ENCODE results near the gene CSTPP1.
A peak's percentile ranks its signal among the peaks of the same experiment; 100 is the strongest.

CSTPP1 gene

DNA sequence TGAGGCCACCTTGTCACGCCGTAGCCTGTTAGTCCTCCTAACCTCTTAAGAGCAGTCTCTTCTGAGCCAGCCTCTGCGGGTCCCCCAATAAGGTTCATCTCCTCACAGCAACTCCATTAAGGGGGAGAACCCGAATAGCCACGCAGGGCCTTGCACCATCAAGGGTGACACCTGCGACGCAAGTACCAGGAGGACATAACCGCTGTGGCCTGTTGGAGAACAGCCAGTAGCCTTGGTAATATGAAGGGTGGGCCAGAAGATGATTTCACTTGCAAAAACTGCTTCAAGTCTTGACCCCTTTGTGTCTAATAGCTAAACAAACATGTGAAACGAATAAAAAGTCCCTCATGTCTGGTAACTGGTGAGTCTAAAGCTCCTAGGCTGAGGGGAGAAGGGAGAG, 225.3 kb downstream of the CSTPP1 start:
- no peak for DNase-seq (ENCODE audit: low read depth)

DNA sequence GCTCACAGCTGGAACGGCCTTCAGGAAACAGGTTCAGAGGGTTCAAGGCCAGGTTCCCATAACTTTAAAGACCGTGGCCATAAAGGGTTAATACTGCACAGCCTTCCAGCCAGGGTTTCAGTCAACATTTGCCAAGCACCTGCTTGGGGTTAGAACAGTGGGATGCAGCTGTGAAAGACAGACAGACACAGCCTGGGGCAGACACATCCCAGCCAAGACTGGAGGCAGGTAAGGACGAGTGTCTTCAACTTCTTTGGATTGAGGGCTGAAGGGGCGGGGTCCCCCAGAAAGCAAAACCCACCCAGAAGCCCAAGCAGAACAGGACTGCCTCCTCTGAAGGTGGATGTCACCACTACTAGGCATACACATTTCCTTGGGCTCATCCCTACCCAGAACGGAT, 225.9 kb downstream of the CSTPP1 start:
- no peak for DNase-seq (ENCODE audit: low read depth)

DNA sequence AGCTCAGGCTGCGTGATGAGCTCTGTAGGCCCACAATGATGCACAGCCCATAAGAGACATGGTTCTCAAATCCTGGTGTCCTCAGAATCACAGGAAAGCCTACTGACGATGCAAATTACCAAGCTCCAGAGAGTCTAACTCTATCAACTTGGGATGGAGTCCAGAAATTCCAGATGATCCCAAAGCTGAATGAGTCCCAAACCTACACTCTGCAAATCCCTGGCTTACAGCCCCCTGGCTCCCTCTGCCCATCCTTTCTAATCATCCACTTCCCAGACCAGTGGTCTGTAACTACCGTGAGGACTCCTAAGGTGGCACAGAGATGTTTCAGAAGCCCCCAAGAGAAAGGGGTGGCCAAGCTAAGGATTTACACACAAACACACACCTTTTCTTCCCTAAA, 226.6 kb downstream of the CSTPP1 start:
- DNase-seq (ENCODE audit: low read depth) = no peak

DNA sequence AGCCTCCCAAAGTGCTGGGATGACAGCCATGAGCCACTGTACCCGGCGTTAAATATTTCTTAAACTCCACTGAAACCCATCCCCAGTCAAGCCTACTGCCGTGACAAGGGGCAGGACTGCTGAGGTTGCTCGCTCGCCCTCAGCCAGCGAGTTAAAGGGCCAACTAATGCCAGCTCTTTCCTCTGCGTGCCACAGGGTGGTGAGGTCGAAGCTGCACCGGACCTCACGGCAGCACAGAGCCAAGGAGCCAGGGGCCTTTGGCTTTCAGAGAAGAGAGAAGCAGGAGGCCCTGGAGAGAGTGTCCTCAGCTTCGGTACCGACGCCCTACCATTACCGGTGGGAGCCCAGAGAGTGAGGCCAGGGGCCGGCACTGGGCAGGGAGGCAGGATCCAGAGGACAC, 227.3 kb downstream of the CSTPP1 start:
- DNase-seq (ENCODE audit: low read depth) = no peak

DNA sequence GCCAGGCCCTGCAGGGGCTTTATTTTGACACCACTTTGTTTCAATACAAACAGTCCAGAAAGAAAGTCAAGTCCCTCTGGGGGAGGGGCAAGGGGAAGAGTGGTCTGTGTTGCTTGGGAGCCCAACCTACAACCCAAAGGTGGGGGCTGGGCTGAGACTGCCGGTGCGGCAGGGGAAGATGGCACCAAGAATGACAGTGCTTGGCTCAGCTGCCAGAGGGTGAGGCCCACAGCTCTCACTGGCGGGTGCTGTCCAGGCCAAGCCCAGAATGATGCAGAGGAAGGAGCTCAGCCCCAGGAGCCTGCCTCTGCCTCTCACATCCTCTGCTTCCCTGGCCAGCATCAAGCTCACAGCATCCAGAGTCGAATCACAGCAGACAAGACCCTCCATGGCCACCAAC, 227.8 kb downstream of the CSTPP1 start:
- no peak for DNase-seq (ENCODE audit: low read depth)

DNA sequence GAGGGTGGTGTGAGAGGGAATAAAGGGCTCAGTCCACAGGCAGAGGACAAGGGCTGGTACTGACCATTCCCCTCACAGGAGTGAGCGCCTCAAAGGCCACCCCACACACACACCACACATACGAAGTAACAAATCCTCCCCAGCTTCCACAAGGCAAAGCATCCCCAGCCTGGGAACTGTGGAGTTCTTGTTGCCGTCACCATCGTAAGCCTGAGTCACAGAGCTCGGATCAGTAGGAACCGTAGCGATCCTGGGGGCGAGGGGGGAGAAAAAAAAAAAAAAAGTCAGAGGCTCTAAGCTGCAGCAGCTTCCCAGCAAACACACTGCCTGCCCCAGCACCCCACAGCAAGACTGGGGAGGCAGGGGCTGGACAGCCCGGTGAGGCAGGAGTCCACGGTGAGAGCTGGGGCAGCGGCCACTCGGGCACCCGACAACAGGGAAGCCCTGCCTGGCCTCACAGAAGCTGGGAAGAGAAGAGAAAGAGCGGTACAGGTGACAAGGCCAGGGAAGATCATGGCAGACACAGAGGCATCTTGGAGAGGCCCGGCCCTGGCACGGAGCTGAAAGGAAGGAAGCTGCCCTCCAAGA, 228.8 kb downstream of the CSTPP1 start:
- no peak for DNase-seq (ENCODE audit: low read depth)

DNA sequence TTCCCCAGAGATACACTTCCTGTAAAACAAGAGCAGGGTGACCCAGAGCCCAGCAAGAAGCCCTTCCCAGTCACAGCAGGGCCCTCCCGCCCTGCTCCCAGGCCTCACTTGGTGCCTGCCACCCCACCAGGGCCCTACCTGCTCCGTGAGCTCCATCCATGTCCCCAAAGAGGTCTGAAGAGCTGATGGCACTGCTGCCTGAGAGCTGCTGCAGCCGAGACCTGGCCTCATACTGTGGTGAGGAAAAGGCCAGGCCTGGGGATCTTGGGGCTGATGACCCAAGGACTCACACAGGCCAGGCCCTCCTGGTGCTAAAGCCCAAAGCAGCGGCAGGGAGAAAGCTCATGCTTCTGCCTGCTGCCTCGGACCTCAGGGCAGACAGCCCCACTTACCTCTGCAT, 229.8 kb downstream of the CSTPP1 start:
- DNase-seq (ENCODE audit: low read depth) = no peak

DNA sequence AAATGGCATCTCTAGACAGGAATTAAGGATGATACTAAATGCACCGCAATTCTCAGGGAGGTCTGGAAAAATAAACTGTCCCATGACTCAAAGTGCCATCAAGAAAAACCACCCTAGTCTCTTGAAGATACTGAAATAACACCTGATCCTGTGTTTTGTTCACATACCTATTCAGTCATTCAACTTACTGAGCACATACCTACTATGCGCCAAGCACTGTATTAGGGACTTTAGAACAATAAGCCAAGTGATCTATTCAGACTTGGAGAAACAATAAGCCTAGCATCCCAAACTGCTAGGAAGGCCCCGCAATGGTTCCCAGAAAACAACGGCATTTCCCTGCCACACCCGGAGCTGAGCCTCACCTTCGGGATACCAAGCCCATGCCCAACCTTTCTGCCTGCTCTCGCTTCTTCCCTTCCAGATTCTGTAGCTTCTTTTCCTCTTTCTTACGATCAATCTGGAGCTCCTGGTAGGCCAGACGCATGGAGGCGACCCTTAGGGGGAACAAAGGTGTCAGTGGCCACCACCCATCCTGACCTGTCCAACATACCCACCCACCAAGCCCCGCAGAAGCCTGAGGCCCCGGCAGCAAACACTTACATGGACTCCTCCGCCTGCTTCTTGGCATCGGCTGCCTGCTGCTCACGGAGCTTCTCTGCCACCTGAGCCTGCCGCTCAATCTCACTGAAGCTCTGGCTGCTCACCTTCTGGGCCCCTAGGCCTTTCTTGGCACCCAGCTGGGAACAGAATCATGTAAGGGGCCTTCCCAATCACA, 234.7 kb downstream of the CSTPP1 start:
- no peak for DNase-seq (ENCODE audit: low read depth)

DNA sequence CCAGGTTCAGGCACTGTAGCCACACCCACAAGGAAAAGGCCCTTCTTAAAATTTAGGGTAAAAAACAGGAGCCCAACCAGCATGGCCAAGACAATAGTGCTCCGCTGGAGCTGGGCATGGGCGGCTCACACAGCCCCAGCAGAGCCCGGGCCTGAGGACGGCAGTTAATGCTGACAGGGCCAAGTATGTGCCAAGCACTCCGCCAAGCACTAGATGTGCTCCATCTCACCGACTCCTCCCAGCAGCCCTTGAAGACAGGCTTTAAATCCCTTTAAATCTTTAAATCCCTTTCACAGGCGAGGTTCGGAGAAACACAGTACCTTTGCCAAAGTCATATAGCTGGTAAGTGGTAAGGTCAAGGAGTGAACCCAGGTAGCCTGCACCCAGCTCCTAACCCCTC, 235.3 kb downstream of the CSTPP1 start:
- DNase-seq (ENCODE audit: low read depth) = no peak

DNA sequence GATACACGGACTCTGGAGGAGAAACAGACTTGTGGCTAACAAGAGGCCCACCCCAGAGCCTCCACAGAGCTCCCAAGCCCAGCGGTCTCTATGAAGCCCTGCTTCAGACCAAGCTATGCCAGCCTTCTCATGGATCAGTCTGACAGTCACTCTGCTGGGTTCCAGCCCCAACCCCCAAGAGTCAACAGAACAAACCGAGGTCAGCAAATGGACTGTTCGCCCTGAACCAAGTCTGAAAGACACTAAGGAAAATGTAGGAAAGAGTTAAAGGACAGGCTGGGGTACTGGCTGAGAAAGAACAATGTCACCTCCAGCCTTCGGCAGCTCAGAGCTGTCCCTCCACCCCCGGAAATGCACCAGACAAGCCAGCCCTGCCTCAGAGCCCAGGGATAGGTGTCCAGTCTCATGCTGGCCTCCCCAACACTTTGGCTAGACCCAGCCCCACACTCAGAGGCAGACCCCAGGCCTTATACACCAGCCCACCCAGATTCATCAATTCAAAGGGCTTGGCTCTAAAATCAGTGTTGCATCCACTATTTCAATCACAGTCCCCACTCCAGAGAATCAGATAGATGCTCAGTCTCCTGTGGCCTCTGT, 236.3 kb downstream of the CSTPP1 start:
- no peak for DNase-seq (ENCODE audit: low read depth)

DNA sequence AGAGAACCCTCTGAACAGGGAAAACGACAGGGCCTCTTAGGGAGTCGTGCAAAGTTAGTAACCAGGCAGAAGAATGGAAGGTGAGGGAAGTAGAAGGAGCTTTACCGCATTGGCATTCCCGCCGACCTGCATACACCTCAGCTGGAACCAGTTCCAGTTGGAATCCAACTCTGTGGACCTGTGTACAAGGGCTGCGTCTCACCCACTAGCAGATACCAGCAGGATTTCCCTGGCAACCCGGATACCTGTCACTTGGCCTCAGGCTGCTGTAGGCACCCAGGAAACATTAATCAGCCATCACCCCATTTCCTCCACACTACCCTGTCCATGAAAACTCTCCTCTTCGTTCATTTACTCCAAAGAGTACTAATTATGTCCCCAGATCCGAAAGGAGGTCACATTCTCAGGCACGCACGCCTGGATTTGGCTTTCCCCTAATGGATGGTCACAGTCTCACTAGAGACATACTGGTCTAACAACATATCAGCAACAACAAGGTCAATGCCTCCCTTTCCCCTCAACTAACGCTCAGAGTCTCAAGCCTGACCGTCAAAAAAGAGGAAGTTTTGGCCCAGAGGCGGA, 239.3 kb downstream of the CSTPP1 start:
- DNase-seq (ENCODE audit: low read depth) = no peak

DNA sequence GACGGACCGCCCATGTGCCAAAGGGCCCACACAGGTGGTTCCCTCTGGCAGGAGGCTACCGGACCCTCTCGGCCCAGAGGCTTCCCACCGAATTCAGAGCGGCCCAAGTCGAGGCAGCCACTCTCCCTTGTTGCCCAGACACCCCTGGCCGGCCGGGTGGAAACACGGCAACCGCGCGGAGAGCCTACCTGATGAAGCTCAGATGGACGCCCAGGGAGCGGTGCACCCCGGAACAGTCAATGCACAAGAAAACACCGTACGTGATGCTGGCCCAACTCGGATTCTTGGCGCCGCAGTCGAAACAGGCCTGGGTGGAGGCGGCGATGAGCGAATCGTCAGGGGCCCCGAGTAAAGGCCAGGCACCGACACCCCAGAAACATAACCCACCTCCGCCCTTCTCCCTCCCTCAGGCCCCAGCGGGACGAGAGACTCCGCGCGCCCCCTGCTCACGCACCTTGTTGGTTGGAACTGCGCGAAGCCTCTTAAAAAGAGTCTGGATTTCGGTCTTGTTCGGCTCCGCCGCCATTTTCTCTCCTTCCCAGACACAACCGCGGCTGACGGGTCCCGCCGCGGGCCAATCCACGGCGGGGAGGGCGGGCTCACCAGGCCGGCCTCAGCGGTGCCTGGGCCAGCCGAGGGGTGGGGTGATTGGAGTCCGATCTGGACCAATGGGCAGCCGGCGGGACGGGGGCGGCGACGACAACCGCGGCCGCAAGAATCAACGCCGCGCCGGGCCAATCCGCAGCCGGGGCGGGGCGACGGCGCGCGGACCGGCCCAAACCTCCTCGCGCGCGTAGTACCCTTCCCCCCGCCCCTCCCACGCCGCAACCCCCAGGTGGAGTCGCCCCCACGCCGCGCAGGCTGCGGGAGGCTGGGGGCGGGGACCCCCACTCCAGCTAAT, 240.0 kb downstream of the CSTPP1 start, which contains the start of gene ARFGAP2:
ARFGAP2 (minus strand) TSS at position 552 of the 901 bp plus-strand sequence; CDS start at position 526, 26 bp downstream.
- DNase-seq (ENCODE audit: low read depth) = peak; percentile 67

DNA sequence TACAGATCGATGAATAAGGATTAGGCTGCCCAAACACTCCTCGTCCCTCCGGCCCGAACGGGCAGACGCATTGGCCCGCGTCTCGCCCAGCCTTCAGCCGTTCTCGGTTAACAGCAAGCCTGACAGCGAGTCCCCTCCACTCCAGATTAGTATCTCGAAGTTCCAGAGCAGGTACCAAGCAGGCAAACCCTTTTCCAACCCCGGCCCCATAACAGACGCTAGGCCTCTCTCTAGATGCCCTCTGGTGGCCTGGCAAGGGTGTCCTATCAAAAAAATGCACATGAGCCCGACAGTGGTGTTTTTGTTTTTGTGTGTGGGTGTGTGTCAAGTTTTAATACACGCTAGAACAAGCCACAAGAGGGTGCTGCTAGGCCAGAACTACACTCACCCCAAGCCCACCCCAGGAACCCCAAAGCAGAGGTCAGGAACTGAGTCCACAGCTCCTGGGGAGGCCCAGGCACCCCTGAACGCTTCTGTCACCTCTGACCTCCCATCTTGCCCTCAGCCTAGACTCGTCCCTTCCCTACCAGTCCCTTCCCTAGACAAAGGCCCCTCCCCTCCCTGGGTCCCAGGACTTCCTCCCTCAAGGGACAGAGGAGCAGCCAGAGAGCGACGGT, 240.8 kb downstream of the CSTPP1 start:
- no peak for DNase-seq (ENCODE audit: low read depth)

DNA sequence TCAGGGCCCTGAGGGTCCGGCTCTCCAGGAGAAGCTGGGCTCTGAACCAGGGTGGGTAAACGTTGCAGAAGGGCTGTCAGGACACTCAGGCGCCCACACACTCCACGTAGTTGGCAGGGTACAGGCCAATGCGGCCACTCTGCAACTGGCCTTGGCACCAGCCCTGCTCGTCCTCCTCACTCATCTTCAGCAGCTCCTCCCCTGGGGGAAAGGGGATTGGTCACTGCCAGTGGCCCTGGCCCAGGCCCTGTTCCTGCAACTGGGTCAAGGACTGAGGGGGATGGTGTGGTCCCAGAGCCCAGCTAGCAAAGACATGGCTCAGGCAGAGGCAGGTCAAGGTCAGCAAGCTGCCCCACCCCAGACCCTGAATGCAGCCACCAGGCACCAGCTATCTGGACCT, 241.3 kb downstream of the CSTPP1 start:
- DNase-seq (ENCODE audit: low read depth) = no peak

DNA sequence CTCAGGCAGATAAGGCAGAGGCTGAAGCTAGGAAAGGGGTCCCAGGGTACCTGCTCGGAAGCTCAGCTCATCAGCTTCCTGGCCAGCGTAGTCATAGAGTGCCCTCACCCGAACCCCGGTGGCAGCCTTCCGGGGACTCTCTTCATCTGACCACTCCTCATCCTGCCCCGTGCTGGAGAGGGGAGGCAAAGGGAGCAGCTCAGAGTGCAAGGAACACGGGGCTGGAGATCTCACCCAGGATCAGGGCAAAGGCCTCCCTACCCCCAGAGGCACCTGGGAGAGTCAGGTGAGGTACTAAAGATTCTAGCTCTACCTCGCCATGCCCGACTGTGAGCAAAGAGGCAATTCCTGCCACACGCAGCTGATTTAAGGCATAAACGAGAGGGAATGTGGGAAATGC, 241.8 kb downstream of the CSTPP1 start:
- no peak for DNase-seq (ENCODE audit: low read depth)

DNA sequence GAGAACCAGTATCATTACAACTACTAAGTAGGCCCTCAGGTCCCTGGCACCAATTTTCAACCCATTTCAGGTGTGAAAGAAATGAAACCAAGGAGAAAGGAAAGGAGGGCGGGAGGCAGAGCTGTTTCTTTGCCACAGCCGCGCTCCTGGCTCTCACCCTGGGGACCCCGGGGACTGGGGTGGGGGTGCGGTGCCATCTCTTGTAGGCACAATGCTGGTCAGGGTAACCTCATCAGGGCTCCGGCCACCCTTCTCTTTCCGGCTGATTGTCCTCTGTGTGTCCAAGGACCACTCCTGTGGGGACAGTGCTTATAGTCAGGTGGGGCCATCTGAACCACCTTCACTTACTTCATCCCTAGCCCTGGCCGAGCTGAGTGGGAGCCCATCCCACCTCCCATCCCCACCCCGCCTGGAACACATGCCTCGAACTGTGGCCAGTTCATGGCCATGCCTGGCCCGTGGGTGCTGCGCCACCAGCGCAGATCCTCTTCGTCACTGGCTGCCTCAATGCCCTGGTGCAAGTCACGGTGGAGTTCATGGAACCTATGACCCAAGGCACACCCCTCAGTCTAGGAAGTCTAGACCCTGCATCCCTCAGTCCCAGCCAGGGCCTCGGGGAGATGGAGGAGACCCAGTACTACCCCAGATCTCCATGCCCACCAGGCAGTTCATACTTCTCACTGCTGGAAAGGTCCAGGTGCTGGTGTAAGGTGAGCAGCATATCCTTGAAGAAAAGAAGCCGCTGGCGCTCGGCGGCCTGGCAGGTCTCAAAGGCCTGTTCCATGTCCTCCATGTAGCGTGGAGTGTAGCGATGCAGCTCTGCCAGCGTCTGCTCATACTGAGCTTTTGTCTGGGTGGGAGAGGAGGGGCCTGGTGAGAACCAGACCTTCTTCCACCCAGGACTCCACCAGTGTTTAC, 242.4 kb downstream of the CSTPP1 start:
- DNase-seq (ENCODE audit: low read depth) = no peak

DNA sequence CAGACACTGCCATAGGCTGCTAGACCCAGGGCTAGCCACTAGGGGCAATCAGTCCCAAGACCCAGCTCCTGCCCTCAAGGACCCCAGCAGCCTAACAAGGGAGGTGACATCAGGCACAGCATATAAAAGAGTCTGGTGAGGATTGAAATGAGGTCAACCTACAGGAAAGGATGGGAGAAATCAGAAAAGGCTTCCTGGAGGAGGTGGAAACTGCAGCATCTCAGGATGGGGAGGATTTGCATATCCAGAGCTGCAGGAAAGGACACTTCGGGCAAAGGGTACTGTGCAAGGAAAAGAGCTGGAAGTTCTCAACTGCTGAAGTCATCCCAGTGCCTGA, 243.1 kb downstream of the CSTPP1 start:
- DNase-seq (ENCODE audit: low read depth) = no peak

DNA sequence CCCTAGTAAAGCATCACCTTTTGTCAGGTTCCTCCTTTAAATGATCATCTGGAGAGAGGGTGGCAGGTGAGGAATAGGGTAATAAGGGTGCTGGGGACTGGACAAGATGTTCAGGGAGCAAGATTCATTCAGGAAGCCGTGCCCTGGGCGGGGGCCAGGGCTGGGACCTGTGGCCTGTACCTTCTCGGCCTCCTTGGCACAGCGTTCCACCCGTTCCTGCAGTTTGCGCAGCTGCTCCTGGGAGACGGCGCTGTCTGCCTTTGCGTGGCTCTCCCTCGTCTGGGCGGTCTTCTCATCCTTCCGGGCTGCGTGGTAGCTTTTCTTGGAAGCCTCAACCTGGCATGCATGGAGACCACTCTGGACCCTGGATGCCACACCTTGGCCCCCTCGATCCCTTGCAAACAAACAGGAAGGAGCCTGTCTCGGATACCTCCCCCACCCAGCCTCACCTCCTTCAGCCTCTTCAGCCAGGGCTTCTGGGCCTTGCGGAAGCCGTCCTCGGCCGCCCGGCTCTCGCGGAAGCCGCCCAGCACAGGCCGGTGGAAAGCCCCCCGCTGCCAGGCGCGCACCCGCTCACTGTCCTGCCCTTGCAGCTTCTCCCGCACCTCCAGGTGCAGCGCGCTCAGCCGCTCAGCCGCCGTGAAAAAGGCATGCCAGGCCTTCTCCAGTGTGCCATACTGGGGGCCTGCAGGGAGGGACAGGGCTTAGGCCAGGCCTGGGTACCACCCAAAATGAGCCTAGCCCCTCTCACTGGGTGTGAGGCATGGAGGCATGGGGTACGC, 243.6 kb downstream of the CSTPP1 start:
- DNase-seq (ENCODE audit: low read depth) = no peak

DNA sequence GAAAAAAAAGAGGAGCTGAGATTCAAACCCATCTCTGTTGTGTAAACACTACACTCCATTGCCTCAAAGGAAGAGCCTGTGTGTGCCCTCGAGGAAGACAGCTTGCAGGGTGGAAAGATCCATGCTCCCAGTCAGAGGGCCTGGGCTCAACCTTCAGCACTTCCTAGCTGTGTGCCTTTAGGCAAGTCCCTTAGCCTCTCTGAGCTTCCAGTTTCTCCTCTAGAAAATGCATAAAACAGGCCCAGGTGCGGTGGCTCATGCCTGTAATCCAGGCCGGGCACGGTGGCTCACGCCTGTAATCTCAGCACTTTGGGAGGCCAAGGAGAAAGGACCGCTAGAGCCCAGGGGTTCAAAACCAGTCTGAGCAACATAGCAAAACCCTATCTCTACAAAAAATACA, 244.7 kb downstream of the CSTPP1 start:
- no peak for DNase-seq (ENCODE audit: low read depth)

DNA sequence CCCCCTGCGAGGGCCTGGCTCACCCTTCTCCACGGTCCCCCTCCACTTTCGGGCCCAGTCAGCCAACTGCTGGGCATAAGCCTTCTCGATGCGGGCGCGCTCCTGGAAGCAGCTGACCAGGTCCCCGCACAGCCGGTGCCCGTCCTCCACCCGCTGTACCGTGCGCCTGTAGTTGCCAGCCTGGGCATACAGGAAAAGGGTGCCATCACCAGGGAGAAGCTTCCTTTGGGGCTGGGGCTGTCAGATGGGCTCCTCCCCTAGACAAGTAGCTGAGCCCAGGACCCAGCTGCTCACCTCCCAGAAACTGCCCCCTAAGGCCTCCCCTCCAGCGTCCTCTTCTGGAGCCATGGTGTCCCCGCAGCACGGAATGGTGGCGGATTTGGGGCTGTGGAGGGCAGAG, 245.8 kb downstream of the CSTPP1 start:
- DNase-seq (ENCODE audit: low read depth) = no peak
